GM19025 (cell line): ENCODE data around the gene GABRR3.

Source experiments
- ATAC-seq: cut with Tn5 transposase; IDR thresholded peaks from one replicate; pipeline ENCODE4 v1.9.1; 2021; ENCODE audit warnings: mild to moderate bottlenecking, low read depth, moderate library complexity; ENCODE audit not compliant: unreplicated experiment

Gene GABRR3

DNA sequence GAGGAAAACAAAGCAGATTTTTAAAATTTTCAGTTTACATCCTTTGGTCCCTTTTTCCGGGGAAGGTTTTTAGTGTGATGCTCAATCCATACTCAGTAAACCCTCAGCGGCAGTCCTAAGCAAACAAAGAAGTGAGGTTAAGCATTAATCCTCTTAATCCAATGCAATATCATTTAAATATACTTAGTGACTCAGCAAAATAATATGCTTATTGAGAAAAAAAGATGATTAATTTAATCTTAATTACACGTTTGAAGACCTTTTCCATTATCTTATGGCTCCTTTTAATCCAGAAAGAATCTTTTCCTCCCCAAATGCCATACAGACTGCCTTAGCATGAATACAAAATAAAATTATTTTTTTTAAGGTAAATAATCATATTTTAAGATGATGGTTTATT lies at the start of gene GABRR3:
TSS of gene GABRR3 (minus strand) at position 108 of the 400 bp plus-strand sequence. CDS start 328 bp downstream, outside the sequence.
- ATAC-seq, result no peak

DNA sequence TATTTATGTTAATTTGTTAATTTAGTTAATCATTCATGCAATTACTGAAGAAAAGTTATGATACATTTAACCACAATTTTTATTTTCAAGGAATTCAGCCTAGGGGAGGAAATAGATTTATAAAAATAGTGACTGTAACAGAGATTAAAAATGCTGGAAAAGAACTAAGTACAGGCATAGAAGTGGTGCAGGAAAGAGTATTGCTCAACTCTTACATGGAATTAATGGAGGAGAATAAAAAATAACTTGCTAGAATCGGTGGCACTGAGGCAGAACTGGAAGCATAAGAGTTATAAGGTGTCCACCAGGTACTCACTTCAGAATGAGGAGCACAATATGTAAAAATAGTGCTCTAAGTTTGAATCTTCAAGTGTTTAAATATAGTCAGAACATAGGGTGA lies 38.4 kb upstream of the GABRR3 start:
- no peak for ATAC-seq

DNA sequence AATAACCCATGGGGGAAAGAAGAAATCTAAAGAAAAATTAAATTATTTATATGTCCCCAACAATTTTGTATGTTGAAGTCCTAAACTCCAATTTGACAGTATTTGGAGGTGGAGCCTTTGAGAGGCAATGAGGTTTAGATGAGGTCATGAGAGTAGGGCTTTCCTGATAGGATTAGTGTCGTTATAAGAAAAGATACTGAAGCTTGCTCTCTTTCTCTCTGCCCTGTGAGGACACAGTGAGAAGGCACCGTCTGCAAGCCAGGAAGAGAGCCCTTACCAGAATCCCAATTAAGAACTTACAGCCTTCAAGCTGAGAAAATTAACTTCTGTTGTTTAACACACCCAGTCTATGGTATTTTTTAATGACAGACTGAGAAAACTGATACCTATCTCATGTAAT lies 35.7 kb upstream of the GABRR3 start:
- no peak for ATAC-seq

DNA sequence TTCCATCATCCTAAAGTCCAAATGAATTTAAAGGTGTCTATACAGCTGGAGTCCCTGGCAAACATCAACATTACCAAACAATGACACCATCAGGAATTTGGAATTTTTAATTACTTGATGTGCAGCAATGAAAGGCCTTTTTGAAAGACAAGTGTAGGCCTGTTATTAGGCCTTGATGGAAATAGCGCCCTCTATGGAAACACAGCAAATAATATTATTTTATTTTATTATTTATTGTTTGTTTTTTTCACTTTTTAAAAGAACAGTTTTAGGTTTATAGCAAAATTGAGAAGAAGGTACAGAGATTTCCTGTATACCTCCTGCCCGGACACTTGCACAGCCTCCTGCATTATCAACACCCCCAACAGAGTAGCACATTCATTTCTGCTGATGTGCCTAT lies 33.7 kb upstream of the GABRR3 start:
- no peak for ATAC-seq

DNA sequence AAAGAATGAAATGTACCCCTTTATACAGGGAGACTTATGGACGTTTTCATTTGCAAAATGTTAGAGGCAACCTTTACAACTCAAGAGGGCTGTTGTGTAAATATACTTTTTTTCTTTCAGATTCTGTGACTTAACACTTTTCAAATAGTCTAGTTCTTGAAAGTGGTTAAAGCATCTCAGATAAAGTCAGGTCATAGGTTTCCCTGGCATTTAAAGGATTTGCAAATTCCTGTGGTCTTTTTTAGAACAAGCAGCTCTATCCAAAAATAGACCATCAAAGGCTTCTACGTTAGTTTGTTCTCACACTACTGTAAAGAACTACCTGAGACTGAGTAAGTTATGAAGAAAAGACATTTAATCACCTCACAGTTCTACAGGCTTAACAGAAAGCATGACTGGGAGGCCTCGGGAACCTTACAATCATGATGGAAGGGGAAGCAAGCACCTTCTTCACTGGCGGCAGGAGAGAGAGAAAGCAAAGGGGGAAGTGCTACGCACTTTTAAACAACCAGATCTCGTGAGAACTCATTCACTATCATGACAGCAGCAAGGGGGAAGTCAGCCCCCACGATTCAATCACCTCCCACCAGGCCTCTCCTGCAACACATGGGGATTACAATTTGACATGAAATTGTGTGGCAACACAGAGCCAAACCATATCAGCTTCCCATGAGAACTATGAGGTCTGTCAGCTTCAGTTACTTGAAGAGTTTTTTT lies 23.3 kb upstream of the GABRR3 start:
- no peak for ATAC-seq

DNA sequence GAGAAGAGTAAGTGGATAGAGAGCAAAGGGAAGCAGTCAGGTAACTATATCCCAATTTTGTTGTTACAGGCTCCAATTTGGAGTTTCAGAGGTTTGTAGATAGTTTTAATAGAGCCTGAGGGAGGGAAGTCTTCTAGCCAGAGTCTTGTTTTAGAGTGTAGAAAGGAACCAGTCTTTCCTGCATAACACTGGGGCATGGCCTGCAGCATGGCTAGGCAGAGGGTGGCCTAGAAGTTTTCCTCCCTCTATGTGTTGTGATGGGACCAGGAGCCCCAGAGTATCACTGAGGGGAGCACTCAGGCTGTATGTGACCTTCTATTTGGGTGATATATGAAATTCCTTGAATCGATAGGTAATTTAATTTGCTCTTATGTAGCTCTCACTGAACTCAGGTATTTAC lies 22.5 kb upstream of the GABRR3 start:
- no peak for ATAC-seq

DNA sequence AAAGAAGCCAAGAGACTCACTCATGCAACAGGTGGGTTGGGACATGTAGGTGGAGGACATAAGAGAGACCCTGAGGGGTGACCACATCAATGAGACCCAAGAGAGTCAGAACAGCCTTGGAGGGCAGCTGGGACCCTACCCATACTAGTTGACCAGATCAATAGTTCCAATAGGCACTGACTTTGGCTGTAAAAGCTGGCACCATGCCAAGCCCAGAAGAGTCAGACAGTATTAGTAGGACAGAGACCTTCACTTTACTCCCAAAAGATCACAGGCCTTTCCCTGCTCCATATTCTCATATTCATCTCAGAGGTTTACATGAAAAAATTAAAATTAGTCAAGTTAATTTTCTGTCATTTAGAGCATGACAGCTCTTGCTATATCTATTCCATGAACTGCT lies 20.9 kb upstream of the GABRR3 start:
- no peak for ATAC-seq

DNA sequence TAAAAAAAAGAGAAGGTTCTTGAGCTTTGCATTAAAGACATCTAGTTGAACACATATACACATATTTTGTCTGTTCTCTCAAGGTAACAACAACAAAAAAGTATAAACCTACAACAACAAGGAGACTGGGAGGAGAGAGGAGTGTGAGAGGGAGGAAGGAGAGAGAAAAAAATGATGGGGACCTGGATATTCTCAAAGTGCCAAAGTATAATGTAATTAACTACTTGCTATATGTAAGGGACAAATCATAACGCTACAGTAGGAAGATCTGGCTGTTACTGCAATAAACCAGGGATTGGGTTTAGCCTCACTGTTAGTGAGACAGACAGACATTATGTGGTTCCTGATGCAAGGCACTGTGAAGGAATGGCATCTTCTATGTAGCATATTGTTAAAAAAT lies 14.2 kb upstream of the GABRR3 start:
- ATAC-seq, result no peak

DNA sequence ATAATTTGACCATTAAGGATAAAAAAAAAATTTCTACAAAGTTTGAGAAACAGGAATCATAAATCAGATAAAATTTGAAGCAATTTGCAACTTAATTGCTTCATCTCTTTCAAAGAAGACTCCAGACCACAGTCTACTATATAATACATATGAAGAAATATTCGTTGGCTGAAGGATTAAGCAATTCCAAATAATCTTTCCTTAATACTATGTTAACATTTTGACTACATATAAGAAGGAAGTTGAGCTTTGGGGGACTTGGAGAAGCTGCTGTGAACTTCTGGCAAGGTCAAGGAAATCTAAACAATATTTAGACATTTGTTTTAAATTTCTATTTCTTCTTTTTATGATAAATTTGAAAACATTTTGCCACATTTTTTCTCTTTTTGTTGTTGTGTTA lies 13.5 kb upstream of the GABRR3 start:
- no peak for ATAC-seq

DNA sequence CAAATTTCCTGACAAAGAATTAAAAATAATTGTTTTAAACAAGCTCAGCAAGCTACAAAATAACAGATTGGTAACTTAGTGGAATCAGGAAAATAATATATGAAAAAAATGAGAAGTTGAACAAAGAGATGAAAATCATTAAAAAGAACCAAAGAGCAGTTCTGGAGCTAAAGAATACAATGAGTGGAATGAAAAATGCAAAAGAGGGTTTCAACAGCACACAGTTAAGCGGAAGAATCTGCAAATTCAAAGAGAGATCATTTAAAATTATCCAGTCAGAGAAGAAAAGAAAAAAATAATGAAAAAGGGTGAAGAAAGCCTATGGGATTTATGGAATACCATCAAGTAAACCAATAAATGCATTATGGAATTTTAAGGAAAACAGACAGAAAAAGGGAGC lies 6.2 kb upstream of the GABRR3 start:
- no peak for ATAC-seq

DNA sequence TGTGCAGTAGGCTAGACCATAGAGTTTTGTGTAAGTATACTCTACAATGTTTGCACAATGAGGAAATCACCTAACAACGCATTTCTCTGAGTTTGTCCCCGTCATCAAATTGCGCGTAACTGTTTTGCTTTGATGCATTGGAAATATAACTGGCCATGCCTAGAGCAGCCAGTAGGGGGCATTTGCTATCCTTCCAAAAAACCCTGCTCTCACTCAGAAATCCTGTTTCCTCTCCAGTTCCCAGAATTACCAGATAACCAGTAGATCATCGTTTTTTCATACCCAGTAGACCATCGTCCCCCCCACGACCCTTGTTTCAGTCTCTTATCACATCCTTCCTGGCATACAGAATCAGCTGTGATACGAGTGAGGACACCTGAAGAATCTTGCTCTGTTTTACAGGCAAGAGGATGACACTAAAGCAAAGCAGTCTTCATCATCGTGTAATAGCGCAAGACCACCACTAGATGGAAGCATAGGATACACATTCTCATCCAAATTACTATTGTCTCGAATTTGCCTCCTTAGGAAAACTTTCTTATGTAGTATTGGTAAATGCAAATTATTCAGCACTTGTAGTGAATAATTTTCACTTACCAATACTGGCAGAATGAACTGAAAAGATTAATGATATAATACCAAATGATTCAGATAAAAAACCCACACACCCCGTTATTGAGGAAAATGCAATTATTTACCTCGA lies 4.4 kb upstream of the GABRR3 start:
- peak; percentile 93 for ATAC-seq

DNA sequence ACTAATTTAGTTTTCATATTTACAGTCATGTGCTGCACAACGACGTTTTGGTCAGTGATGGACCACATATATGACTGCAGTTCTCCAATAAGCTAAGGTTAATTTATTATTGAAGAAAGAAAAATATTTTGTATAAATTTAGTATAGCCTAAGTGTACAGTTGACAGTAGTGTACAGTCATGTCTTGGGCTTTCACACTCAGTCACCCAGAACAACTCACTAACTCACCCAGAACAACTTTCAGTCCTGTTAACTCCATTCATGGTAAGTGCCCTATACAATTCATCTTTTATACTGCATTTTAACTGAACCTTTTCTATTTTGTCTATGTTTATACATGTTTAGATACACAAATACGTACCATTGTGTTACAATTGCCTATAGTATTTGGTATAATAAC lies 3.8 kb upstream of the GABRR3 start:
- no peak for ATAC-seq

DNA sequence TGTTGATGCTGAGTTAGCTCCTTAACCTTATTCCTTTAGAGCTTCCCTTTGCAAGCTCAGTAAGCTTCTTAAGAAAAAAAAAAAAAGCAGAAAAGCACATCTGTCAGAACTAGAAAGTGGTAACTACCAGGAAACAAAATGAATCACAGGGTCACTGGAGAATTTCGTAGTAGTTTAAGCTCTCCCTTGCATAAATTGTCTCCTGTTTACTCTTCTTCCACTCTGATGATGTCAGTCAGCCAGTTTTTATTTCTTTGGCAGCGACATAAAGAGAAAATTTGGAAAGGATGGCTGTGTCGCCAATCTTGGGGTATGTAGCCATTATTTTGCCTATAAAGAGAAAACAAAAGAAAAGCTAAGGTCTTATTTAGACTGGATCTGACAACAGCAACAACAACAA lies 3.2 kb upstream of the GABRR3 start:
- ATAC-seq, result no peak

DNA sequence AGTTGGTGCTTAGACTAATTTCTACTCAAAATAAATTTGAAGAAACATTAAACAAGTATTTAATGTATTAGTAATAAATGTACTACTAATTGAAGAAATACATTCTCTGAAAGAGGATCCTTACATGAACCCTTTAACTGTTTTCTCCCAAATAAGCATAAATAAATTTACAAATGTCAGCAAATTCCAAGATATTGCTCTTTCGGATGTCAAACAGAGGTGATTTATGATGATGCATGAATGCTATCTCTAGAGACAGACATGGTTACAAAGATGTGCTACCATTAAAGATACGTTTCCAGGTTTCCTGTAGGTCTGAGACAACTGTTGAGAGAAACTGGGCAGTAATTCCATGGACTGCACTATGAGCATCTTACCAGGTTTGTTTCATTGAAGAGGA lies 629 bp downstream of the GABRR3 start:
- no peak for ATAC-seq

DNA sequence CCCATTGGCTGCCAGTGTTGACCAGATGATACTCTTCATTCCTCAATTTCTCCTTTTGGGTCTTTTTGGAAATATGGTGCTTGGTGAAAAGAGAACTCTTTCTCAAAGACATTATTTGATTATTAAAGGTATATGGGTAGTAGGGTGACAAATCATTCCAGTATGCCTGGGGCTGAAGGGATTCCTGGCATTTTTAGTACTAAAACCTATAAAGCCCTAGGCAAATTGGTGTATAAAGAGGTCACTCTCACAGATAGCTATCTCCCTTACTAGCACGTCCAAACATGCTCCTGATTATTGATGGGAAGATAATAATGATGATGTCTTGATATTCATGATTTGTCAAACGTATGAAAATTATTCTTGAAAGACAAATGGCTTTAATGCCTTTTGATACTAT lies 1.1 kb downstream of the GABRR3 start:
- no peak for ATAC-seq

DNA sequence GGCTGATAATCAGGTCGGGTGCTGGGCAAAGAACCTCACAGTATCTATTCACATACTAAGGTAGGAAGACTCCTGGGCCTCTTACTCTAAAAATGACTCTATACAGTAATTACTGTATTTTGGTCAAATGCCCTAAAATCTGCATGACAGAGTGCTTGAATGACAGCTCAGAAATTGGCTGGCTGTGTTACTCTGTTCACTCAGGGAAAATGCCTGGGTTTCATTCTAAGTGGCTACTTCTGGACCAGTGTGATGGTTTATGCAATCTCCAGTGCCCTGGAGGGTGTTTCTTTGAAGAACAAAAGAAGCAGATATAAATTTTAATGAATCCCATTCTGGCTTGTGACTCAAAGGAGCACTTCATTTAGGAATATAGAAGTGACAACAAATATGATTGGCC lies 2.2 kb downstream of the GABRR3 start:
- ATAC-seq, result no peak

DNA sequence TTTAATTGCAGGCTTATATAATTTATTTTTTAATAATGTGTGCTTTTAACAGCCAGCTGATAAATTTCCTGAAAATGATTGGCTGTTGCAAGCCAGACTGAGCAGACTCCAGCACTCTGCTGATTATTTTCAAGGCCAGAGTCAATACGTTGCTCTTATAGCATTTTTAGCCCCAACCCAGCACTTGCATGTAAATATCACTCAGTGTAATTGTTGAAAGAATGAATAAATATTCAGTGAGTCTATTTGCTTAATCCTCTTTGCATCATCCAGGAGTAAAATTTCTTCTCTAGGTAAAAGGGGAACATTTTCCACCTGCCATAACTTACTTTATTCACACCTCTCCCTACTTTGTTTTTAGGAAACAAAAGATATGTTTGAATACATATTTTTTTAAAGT lies 2.9 kb downstream of the GABRR3 start:
- ATAC-seq, result no peak

DNA sequence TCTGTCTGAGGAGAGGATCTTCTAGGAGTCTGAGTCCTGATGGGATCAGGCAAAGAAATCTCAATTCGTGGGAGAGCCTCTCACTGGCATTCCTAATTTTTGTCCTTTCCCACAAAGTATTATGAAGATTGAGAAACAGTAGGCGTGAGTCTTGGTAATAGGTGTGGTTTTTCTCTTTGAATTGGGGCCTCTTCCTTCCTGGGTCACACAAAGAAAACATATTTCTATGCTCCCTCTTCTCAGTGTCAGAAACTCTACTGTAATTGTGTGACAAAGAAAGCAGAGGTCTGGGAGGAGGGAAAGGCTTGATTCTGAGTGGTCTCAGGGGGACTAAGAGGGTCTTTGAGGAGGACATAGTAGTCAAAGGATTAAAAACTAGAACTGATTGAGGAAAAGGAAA lies 6.0 kb downstream of the GABRR3 start:
- ATAC-seq, result no peak

DNA sequence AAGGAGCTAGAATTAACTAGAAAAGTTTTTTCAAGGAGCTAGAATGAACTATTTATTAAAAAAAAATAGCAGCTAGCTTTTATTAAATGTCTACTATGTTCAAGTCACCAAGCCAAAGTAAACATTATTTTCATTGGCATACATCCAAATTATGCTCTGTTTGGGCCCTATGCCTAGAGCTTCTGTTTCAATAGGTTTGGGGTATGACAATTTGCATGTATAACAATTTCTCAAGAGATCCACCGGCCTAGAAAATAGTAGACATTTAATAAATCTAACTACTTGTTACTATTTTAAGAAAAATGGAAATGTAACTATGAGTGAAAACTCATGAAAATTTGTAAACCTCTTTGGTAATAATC lies 8.0 kb downstream of the GABRR3 start:
- ATAC-seq, result peak; percentile 22

DNA sequence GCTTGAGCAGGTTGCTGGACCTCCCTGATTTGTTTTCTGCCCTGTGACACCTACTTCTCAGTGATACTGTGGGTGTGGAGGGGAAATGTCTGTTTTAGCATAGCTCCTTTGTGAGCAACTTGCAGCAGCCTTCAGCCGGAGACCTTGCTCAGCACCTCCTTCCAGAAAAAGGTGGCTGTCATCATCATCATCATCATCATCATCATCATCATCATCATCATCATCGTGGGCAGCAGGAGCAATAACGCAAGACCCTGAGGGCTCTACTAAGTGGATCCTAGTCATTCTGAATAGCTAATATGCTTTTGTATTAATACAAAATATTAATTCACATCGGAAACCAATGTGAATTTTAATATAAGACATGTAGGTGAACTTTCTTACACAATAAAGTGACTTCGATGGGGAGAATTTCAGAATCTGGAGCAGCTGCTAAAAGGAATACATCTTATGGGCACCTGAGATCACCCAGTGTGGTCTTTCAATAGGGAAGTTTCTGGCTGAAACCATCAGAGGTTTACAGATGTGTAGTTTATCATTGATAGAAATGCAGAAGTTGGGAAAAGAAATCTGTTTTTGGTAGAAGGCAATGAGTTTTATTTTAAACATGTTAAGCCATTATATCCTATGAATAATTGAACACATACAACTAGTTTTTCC lies 8.6 kb downstream of the GABRR3 start:
- ATAC-seq, result peak; percentile 47

DNA sequence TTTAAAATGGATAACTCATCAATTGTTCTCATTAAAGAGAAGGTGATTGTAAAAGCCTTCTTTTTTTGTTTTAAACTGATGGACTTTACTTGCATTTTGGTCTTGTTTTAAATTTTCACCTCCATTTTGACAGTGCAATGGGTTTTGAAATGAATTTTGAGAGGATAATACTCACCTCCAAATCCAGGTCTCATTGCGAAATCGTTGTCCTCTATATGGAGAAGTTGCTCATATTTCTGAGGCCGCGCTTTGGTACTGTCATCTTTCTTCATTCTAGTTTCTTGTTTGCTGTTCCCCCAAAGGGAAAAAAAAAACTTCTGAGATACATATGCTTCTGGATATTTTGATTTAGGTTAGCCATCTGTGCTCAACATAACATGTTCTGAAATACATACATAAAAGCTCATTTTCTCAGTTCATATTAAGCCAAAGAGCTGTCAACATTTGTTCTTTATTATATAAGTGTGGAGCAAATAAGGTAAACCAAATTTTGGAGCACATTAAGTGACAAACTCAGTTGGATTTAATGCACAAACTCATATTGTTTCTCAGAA lies 9.6 kb downstream of the GABRR3 start:
- ATAC-seq, result no peak
